Stimulated activated CD4-positive, alpha-beta T cell treated with anti-CD3 and anti-CD28 coated beads, Interleukin-12 subunit alpha, Interleukin-12 subunit beta, amount 100 ng/mL, for 4 hours (primary cell): ENCODE data around the gene GMNN.
"Not testable (repeated sequence)": the region's sequence is repeated elsewhere in the genome, so short reads cannot be mapped to it uniquely, and the experiment has no call there.

Experiments
- DNase-seq: peaks from one replicate; pipeline ENCODE4 v3.0.0-alpha.2; 2020

GMNN gene

GRCh38 chr6:24763578-24763977, 11.2 kb upstream of the GMNN start:
- no peak for DNase-seq

- not testable (repeated sequence) for DNase-seq
These were observed 9.6 kb upstream of the GMNN start for GRCh38 chr6:24764833-24765828.

GRCh38 chr6:24765968-24766367, 8.8 kb upstream of the GMNN start:
- DNase-seq = not testable (repeated sequence)

GRCh38 chr6:24766680-24767462, 7.9 kb upstream of the GMNN start:
- no peak for DNase-seq

DNA sequence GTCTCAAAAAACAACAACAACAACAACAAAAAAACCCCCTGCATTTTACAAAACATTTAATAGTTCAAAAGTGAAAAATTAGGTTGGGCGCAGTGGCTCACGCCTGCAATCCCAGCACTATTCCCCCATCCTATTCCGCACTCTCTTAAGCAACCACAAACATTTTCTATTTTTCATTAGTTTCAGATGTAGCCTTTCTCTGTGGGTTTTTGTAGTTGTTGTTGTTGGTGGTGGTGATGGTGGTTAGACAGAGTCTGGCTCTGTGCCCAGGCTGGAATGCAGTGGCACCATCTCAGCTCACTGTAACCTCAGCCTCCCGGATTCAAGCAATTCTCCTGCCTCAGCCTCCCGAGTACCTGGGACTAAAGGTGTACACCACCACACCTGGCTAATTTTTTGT, 6.4 kb upstream of the GMNN start:
- no peak for DNase-seq

DNA sequence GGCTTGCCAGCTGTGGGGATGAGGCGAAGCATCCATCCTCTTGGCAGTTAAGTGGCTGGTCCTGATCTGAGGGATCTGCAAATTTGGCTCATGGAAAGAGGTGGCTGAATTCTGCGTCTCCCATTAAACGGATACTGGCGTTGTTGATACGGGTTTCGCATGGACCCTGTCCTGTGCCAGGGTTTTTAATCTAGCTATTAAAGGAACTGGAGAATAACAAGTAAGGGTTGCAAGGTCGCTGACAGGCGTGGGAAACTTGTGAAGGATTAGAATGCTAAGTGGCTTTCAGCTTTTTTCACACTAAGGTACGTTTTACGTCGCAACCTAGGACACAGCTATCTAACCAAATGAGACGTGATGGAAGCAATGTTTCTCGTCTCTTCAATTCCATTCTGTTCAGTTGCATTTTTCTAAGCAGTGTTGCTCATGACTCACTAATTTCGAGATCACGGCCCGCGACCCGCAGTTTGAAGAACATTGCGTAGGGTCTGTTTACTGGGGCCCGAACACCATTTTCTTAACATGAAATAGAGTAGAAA, 852 bp downstream of the GMNN start:
- no peak for DNase-seq

DNA sequence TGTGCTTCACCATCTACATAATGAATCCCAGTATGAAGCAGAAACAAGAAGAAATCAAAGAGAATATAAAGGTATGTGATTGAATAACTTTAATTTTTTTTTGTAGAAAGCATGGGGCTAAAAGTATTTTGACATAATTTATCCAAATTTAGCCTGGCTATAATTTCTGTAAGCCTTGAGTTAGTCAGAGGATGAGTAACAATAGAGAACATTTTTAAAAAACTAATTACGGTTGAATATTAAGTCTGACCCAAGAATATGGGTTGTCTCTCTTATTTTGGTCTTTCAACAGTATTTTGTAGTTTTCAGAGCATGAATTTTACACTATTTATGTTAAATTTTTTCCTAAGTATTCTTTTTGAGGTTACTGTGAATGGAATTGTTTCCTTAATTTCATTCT, 2.5 kb downstream of the GMNN start:
- no peak for DNase-seq

GRCh38 chr6:24778121-24778520, 3.4 kb downstream of the GMNN start:
- DNase-seq = no peak

DNA sequence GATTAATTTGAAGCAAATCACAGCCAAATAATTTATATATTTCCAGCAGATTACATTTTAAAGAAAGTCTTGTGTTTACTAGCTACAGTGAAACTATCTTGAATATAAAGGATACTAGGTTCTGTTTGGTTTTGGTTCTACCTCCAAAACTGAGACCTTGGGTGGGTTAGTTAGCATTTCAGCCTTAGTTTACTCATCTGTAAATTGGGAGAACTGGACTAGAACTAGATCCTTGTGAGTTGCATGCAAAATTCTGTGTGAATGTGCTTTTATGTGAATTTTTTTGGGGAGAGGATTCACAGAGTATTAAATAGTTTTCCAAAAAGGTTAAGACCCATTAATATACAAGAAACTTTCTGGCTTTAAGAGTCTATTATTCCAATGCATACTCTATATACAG, 4.1 kb downstream of the GMNN start:
- no peak for DNase-seq

- no peak for DNase-seq
These were observed 4.8 kb downstream of the GMNN start for GRCh38 chr6:24779416-24780016.

DNA sequence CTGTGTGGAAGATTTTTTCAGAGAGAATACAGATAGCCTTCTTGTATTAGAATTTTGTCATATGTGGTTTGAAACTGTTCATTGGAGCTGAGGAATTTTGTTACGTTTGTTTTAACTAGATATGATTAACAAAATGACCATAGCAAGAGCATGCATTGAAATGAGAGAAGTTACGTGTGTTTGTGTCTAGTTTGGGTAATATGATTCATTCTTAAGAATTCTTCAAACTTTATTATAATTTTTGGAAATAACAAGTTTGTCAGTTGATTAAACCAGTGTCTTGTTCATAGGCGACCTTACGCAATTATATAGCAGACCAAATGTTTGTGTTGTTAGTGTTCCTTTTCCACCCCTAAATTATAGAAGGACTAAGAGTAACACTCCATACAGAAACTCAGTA, 5.5 kb downstream of the GMNN start:
- DNase-seq = no peak

DNA sequence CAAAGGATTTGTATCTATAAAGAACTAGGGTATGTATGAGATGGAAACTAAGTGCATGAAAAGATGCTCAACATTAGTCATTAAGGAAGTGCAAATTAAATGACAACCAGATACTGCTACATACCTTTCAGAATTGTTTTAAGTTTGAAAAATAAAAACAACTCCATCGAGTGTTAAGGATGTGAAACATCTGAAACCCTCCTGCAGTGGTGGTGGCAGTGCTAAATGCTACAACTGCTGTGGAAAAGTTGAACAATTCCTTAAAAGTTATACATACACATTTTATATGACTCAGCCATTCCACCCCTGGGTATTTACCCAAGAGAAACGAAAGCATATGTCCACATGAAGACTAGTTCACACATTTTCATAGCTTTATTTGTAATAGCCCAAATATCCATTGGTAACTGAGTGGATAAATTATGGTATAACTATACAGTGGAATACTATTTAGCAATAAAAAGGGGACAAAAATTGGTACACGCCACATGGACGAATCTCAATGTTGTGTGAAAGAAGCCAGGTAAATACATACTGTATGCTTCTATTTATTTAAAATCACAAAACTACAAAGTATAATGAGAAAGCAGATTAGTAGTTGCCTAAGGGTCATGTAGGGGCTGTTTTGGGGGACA, 13.4 kb downstream of the GMNN start:
- no peak for DNase-seq

GRCh38 chr6:24795106-24795505, 20.4 kb downstream of the GMNN start:
- no peak for DNase-seq

GRCh38 chr6:24796616-24797290, 22.0 kb downstream of the GMNN start:
- no peak for DNase-seq

DNA sequence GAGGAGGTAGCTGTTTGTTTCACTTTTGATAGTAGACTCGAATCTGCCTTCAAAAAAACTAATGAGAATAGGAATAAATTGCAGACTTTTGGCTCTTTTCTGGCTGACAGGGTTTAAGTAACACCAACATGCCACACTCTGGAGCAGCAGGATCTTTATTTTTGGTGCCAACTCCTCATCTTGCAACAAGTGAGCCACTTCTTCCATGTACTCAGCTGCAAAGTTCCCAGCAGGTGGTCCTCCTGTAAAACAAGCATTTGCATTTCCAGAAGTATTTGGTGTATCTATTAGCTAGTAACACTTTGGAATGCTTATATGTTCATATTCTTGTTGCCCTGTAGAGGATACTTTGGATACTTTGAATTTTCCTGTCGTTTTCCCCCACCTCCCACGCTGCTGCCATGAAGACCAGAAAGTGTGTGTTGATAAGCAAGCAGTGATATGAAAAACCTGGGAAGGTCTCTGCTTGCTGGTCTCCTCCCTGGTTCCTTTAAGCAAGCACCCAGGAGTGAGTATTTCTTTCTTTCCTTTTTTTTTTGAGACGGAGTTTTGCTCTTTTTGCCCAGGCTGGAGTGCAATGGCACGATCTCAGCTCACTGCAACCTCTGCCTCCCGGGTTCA, 23.0 kb downstream of the GMNN start:
- no peak for DNase-seq

DNA sequence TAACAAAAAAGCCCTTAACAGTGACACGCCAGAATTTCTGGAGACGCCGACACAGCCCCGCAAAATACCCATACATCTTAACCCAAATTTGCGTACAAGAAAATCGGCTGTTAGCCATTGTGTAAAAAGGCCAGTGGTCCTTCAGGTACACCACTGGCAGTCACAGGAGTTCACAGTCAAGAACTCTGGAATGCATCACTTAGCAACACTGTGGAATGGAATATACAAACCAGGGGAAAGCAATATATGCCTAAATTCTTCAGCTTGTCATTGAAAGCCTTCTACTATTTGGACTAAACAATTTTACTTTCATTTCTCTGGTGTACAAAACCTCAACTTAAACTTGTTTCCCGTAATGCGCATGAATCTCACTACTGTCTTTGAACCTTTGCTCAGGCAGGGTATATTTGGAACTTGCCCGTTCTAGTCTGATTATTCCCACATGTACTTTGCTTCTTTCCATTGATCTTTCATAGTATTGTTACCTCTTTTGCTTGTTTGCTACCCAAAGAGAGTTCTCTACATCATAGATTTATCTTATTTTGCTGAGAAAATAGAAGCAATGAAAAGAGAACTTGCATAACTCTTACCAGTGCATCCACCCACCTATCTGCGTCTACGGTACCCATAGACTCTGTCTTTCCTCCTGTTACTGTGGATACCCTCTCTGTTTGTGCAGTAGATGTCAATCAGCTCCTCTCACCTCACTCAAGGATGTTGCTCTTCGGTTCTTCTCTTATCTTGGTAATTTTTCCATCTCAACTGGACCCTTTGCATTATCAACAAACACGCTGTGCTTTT, 24.2 kb downstream of the GMNN start, which contains the start of gene ARMH2:
TSS of gene ARMH2 (minus strand) at position 178 of the 801 bp plus-strand sequence. CDS start at position 118, 60 bp downstream.
- DNase-seq = no peak

GRCh38 chr6:24799541-24799915, 24.8 kb downstream of the GMNN start:
- no peak for DNase-seq

DNA sequence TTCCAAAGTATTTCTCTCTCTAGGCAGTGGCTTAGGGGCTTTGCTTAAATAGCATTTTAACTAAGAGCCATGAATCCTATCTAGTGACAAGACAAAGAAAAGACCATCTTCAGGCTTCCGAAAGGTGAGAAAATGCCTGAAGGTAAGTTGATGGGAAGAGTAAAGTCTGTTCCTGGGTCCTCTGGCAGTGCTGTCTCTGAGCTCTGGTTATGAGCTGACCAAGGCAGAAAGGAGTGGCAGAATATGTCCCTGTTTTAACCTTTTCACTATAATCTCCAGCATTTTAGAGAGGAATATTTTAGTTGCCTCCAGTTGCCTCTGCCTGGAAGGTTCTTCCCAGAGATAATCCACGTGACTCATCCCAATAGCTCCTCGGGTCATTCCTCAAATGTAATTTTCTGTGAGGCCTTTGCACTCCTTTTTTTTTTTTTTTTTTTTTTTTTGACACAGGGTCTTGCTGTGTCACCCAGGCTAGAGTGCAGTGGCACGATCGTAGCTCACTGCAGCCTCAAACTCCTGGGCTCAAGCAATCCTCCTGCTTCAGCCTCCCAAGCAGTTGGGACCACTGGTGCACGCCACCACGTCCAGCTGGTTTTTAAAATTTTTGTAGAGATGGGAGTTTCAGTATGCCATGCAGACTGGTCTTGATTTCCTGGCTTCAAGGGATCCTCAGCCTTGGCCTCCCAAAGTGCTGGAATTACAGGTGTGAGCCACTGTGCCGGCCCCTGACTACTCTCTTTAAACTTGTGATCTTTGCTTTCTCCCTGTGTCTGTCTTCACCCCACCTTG, 27.7 kb downstream of the GMNN start:
- no peak for DNase-seq

GRCh38 chr6:24807584-24807983, 32.8 kb downstream of the GMNN start:
- no peak for DNase-seq

DNA sequence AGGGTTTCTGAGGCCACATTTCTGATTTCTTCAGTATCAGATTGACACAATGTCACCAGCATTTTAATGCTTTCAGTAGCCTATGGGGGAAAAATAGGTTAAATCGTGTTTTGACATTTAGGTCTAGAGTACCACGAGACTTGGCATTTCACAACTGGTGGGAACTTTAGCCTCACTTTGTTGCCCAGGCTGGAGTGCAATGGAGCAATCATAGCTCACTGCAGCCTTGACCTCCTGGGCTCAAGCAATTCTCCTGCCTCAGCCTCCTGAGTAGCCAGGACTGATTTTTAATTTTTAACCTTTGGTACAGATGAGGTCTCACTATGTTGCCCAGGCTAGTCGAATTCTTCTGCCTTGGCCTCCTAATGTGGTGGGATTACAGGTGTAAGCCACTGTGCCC, 35.0 kb downstream of the GMNN start:
- no peak for DNase-seq
